Endothelial cell of umbilical vein (primary cell): ENCODE results near the gene CCSER1. TPM values are rescaled to one million over a fixed set of nuclear protein-coding genes. Genes with fewer than 3 reads are reported as not detected.

ENCODE experiments used
- BruUV-seq: library from RNA; stranded (reverse); fragments of 400-500 nt; replicated peaks from 2 replicates; lab custom pipeline; 2021; lab: Mats Ljungman, UMichigan
- CTCF ChIA-PET: fragments of 300-600, 350-600 bp; sonication (Branson Sonifier 250); formaldehyde crosslinking; loops from one replicate; lab custom pipeline; 2021; ENCODE audit warnings: antibody characterized with exemption, inconsistent platforms; lab: Charles Lee
- POLR2A ChIA-PET: fragments of 300-600, 350-600 bp; sonication (Branson Sonifier 250); formaldehyde crosslinking; loops from one replicate; lab custom pipeline; 2021; ENCODE audit warnings: antibody characterized with exemption, inconsistent platforms; lab: Charles Lee
- DNase-seq: peaks from one replicate; pipeline ENCODE4 v3.0.0-alpha.2; 2011; ENCODE audit warnings: low read depth, low spot score
- FAIRE-seq: peaks from 2 replicates; lab custom pipeline; 2011; peaks lifted over from hg19 to GRCh38; lab: Jason Lieb, UNC
- H2AFZ ChIP-seq: 2 replicates; pipeline ENCODE4 v1.6.0; 2012; ENCODE audit warnings: low read depth, low read length, control low read depth, inconsistent platforms
- H3K27ac ChIP-seq: 2 replicates; pipeline ENCODE4 v1.5.1; 2011; ENCODE audit warnings: low read depth, mild to moderate bottlenecking, control low read depth, low read length, moderate library complexity; ENCODE audit not compliant: insufficient read depth
- H3K27me3 ChIP-seq, 2 experiments: 2 replicates each; pipeline versions ENCODE4 v1.6.0 to v1.6.1; 2011; ENCODE audit warnings: low read length in 2 of 2, mixed read lengths in 1 of 2; ENCODE audit not compliant: control insufficient read depth in 2 of 2, insufficient read depth in 2 of 2
- H3K36me3 ChIP-seq, 2 experiments: 2 replicates in 1 of 2; 3 replicates in 1 of 2; pipeline ENCODE4 v1.5.1; 2011; ENCODE audit warnings: low read length in 2 of 2, mild to moderate bottlenecking in 1 of 2, moderate library complexity in 1 of 2; ENCODE audit not compliant: control insufficient read depth in 2 of 2, insufficient read depth in 2 of 2; ENCODE audit errors: extremely low read depth in 1 of 2
- H3K4me1 ChIP-seq: 3 replicates; pipeline ENCODE4 v1.5.1; 2011; ENCODE audit warnings: mild to moderate bottlenecking, low read length; ENCODE audit not compliant: control insufficient read depth, insufficient read depth; ENCODE audit errors: extremely low read depth
- H3K4me2 ChIP-seq: 2 replicates; pipeline ENCODE4 v1.6.1; 2011; ENCODE audit warnings: low read length, control low read depth, mixed read lengths; ENCODE audit not compliant: insufficient read depth
- H3K4me3 ChIP-seq, 3 experiments: fragments of 200-600 bp in 1 of 3; sonication (generic), shearing (Covaris generic) in 1 of 3; replicated peaks in 1 of 3; 2 replicates each; pipeline ENCODE4 v1.5.1; 2011 to 2016; ENCODE audit warnings: control low read depth in 3 of 3, low read length in 3 of 3, mild to moderate bottlenecking in 2 of 3, inconsistent platforms in 1 of 3, low read depth in 1 of 3, moderate library complexity in 1 of 3; ENCODE audit not compliant: insufficient read depth in 1 of 3
- H3K79me2 ChIP-seq: 2 replicates; pipeline ENCODE4 v1.6.0; 2012; ENCODE audit warnings: low read length, inconsistent platforms; ENCODE audit not compliant: control insufficient read depth, insufficient read depth
- H3K9ac ChIP-seq: replicated peaks from 2 replicates; pipeline ENCODE3; 2011; ENCODE audit warnings: low read length, control low read depth; ENCODE audit not compliant: insufficient read depth; ENCODE audit errors: extremely low read depth
- H3K9me1 ChIP-seq: replicated peaks from 3 replicates; pipeline ENCODE4 v1.6.0; 2011; ENCODE audit warnings: mild to moderate bottlenecking, low read length; ENCODE audit not compliant: control insufficient read depth, insufficient read depth; ENCODE audit errors: extremely low read depth
- H3K9me3 ChIP-seq: replicated peaks from 2 replicates; pipeline ENCODE4 v1.5.1; 2012; ENCODE audit warnings: low read length, inconsistent platforms; ENCODE audit not compliant: control insufficient read depth, insufficient read depth
- H4K20me1 ChIP-seq: replicated peaks from 2 replicates; pipeline ENCODE3; 2011; ENCODE audit warnings: mild to moderate bottlenecking, low read length; ENCODE audit not compliant: control insufficient read depth, insufficient read depth; ENCODE audit errors: extremely low read depth
- CTCF ChIP-seq, 2 donors: IDR thresholded peaks; 1 replicate in 1 of 2; 2 replicates in 1 of 2; pipeline ENCODE4 v1.5.1; 2011; ENCODE audit warnings: low read length in 2 of 2, mild to moderate bottlenecking in 2 of 2, moderate library complexity in 2 of 2, control low read depth in 1 of 2, inconsistent platforms in 1 of 2, low read depth in 1 of 2; ENCODE audit not compliant: insufficient read depth in 1 of 2; ENCODE audit errors: extremely low read depth in 1 of 2
- FOS ChIP-seq: IDR thresholded peaks from 2 replicates; pipeline ENCODE4 v1.6.1; 2011; ENCODE audit warnings: mild to moderate bottlenecking, low read length, moderate library complexity, borderline replicate concordance; ENCODE audit not compliant: insufficient read depth
- POLR2A ChIP-seq: IDR thresholded peaks from 2 replicates; pipeline ENCODE4 v1.6.1; 2012; ENCODE audit warnings: low read depth, mild to moderate bottlenecking, control low read depth, low read length
- POLR2AphosphoS5 ChIP-seq: IDR thresholded peaks from 2 replicates; pipeline ENCODE4 v1.6.1; 2012; ENCODE audit warnings: low read depth, mild to moderate bottlenecking, control low read depth, low read length, moderate library complexity; ENCODE audit not compliant: insufficient read depth
- dilution Hi-C: fragments of 300-500 bp; cut with MboI; formaldehyde crosslinking; loops from one replicate; pipeline ENCODE4 v1.15.0; 2019; ENCODE audit warnings: low sequenced_read_pairs; ENCODE audit not compliant: extremely low pct_ligation_motif_present
- intact Hi-C: fragments of 100-400 bp; cut with micrococcal nuclease; formaldehyde crosslinking; loops from one replicate; pipeline ENCODE4 v1.10.0; 2022
- polyA plus RNA-seq, 4 experiments: library from polyadenylated mRNA; depleted of rRNA in 3 of 4; stranded (reverse) in 3 of 4; unstranded in 1 of 4; fragments of >200 nt; gene quantifications; 2 replicates each; pipeline versions ENCODE4 v1.2.1 to v1.2.3, GENCODE V29; 2011 to 2012; ENCODE audit warnings: missing spikeins in 1 of 4
- total RNA-seq: library from RNA; stranded (reverse); gene quantifications from 2 replicates; pipeline ENCODE4 v1.2.3, GENCODE V29; 2021

Gene CCSER1
- total and polyA plus RNA-seq, 2 donors (not counting 3 experiments of a cell fraction or from before 2014, with no cell fraction given), result 0.11 to 1.8 TPM

- no peaks in the 10 kb centered on the region for H3K79me2 ChIP-seq
- ChIA-PET POLR2A (no interaction called here), CTCF (no interaction called here)
- H3K4me1 ChIP-seq, result no peaks in the 10 kb centered on the region
- BruUV-seq, result no TSS peak
- no peaks in the 10 kb centered on the region for H3K9me3 ChIP-seq
- TF ChIP-seq CTCF (IDR thresholded peaks at IDR 0.05; ENCODE audit: extremely low read depth in 1 of 2, insufficient read depth in 1 of 2, low read depth in 1 of 2, low read length in 2 of 2) (no peak), FOS (no peak), POLR2AphosphoS5 (no peak)
- no peaks in the 10 kb centered on the region for H3K27me3 ChIP-seq
- no peak overlapping the region for H3K4me3 ChIP-seq
- no peak overlapping the region for H3K27ac ChIP-seq
- intact Hi-C loops (no loop called here), dilution Hi-C loops (no loop called here)
- no peaks in the 10 kb centered on the region for H3K9me1 ChIP-seq
- no peak overlapping the region for H2AFZ ChIP-seq
- no peak for DNase-seq
- no peak for FAIRE-seq
- H4K20me1 ChIP-seq, result no peaks in the 10 kb centered on the region
- H3K9ac ChIP-seq, result no peak overlapping the region
- no peaks in the 10 kb centered on the region for H3K36me3 ChIP-seq
- no peak overlapping the region for H3K4me2 ChIP-seq
Measured at GRCh38 chr4:91598696-91599095, 1471.5 kb downstream of the CCSER1 start.

- POLR2A ChIA-PET, result no interaction called here
- no peak overlapping the region for H2AFZ ChIP-seq
- no peaks in the 10 kb centered on the region for H3K4me1 ChIP-seq
- H3K9me3 ChIP-seq, result no peaks in the 10 kb centered on the region
- no peaks in the 10 kb centered on the region for H3K9me1 ChIP-seq
- CTCF ChIA-PET, result no interaction called here
- no TSS peak for BruUV-seq
- no peaks in the 10 kb centered on the region for H3K27me3 ChIP-seq
- H3K4me2 ChIP-seq, result no peak overlapping the region
- H4K20me1 ChIP-seq, result no peaks in the 10 kb centered on the region
- no peak overlapping the region for H3K27ac ChIP-seq
- H3K9ac ChIP-seq, result no peak overlapping the region
- no peak overlapping the region for H3K4me3 ChIP-seq
- H3K36me3 ChIP-seq, result no peaks in the 10 kb centered on the region
- FAIRE-seq, result no peak
- no peak for TF ChIP-seq POLR2A
- dilution Hi-C loops, result no loop called here
- DNase-seq, result no peak
- H3K79me2 ChIP-seq, result no peaks in the 10 kb centered on the region
- intact Hi-C loops, result no loop called here
Measured at GRCh38 chr4:91600301-91600700, 1473.1 kb downstream of the CCSER1 start.
